ENCODE measurements around the gene XYLT2. TPM values are rescaled to one million over a fixed set of nuclear protein-coding genes. Genes with fewer than 3 reads are reported as not detected.

XYLT2 gene
- total and polyA plus RNA-seq, 9 of the 15 experiments (the other 6 are each of a cell fraction or from before 2014, with no cell fraction given), result 0.63 to 9.1 (median 4.3) TPM

GRCh38 chr17:50319306-50320004, 26.5 kb upstream of the XYLT2 start (continued):
- TF ChIP-seq RAD51 (IDR thresholded peaks at IDR 0.05; ENCODE audit: borderline replicate concordance, low read depth), result no peak
- TF ChIP-seq RBM15 (IDR thresholded peaks at IDR 0.05; ENCODE audit: insufficient read depth, low read length), result no peak
- no peak for TF ChIP-seq KAT7 (CRISPR knock-in tag; IDR thresholded peaks at IDR 0.05; ENCODE audit: borderline replicate concordance)
- peak; percentile 83; the same call in 1 of the 2 replicates for TF ChIP-seq E2F3 (CRISPR knock-in tag; IDR thresholded peaks at IDR 0.05)
- no peak for TF ChIP-seq PKNOX1 (IDR thresholded peaks at IDR 0.05)
- TF ChIP-seq MEIS2 (IDR thresholded peaks at IDR 0.05; ENCODE audit: partially characterized antibody), result no peak
- no peak for TF ChIP-seq ZKSCAN1 (IDR thresholded peaks at IDR 0.05; ENCODE audit: low read depth, low read length)
- no peak for TF ChIP-seq ZSCAN32 (CRISPR knock-in tag; IDR thresholded peaks at IDR 0.05)
- TF ChIP-seq ZC3H4 (CRISPR knock-in tag; IDR thresholded peaks at IDR 0.05; ENCODE audit: borderline replicate concordance), result no peak
- no peak for TF ChIP-seq E2F5 (CRISPR knock-in tag; IDR thresholded peaks at IDR 0.05)
- TF ChIP-seq RAD21 (CRISPR knock-in tag; conservative IDR thresholded peaks at IDR 0.05 in 1 of 2, IDR thresholded peaks at IDR 0.05 in 1 of 2), result no peak
- TF ChIP-seq PPARD (CRISPR knock-in tag; IDR thresholded peaks at IDR 0.05), result no peak
- TF ChIP-seq RNF2 (IDR thresholded peaks at IDR 0.05), result no peak
- TF ChIP-seq ELK3 (CRISPR knock-in tag; IDR thresholded peaks at IDR 0.05), result no peak
- peak; percentile 54 for TF ChIP-seq ETV1 (tag; conservative IDR thresholded peaks at IDR 0.05; ENCODE audit: low read depth)
- TF ChIP-seq, protein P1, sequence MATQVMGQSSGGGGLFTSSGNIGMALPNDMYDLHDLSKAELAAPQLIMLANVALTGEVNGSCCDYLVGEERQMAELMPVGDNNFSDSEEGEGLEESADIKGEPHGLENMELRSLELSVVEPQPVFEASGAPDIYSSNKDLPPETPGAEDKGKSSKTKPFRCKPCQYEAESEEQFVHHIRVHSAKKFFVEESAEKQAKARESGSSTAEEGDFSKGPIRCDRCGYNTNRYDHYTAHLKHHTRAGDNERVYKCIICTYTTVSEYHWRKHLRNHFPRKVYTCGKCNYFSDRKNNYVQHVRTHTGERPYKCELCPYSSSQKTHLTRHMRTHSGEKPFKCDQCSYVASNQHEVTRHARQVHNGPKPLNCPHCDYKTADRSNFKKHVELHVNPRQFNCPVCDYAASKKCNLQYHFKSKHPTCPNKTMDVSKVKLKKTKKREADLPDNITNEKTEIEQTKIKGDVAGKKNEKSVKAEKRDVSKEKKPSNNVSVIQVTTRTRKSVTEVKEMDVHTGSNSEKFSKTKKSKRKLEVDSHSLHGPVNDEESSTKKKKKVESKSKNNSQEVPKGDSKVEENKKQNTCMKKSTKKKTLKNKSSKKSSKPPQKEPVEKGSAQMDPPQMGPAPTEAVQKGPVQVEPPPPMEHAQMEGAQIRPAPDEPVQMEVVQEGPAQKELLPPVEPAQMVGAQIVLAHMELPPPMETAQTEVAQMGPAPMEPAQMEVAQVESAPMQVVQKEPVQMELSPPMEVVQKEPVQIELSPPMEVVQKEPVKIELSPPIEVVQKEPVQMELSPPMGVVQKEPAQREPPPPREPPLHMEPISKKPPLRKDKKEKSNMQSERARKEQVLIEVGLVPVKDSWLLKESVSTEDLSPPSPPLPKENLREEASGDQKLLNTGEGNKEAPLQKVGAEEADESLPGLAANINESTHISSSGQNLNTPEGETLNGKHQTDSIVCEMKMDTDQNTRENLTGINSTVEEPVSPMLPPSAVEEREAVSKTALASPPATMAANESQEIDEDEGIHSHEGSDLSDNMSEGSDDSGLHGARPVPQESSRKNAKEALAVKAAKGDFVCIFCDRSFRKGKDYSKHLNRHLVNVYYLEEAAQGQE (IDR thresholded peaks at IDR 0.05; ENCODE audit: borderline replicate concordance), result no peak
- TF ChIP-seq, protein P1 (CRISPR knock-in tag; IDR thresholded peaks at IDR 0.05; ENCODE audit: low read depth), result 0 out of 2 replicates have a peak, but pooled peaks have one; percentile 26

Data from K562 (cell line).